HFFc6 (cell line): Measurements from ENCODE around the gene IFT122. TPM values are rescaled to one million over a fixed set of nuclear protein-coding genes. Genes with fewer than 3 reads are reported as not detected.
A peak's percentile ranks its signal among the peaks of the same experiment; 100 is the strongest.

Experiments
- DNase-seq: peaks from one replicate; pipeline ENCODE4 v3.0.0-alpha.2; 2018
- H3K27ac Mint-ChIP-seq: 2 replicates; pipeline ENCODE4 v1.8.0; 2020; ENCODE audit warnings: mild to moderate bottlenecking, mixed read lengths
- H3K27me3 Mint-ChIP-seq: 2 replicates; pipeline ENCODE4 v1.8.0; 2021; ENCODE audit warnings: mild to moderate bottlenecking, moderate library complexity, mixed read lengths; ENCODE audit not compliant: insufficient read depth
- H3K36me3 Mint-ChIP-seq: 2 replicates; pipeline ENCODE4 v1.8.0; 2021; ENCODE audit warnings: low read depth, mixed read lengths
- H3K4me1 Mint-ChIP-seq: 2 replicates; pipeline ENCODE4 v1.8.0; 2020; ENCODE audit warnings: low read depth, mixed read lengths
- H3K4me3 Mint-ChIP-seq: 2 replicates; pipeline ENCODE4 v1.8.0; 2020; ENCODE audit warnings: mild to moderate bottlenecking, moderate library complexity, mixed read lengths
- H3K9me3 Mint-ChIP-seq: 2 replicates; pipeline ENCODE4 v1.8.0; 2020; ENCODE audit warnings: mild to moderate bottlenecking, mixed read lengths
- total RNA-seq, 6 experiments: library from RNA; stranded (reverse); fragmentation: NEBNext Ultra II Directional; extraction: Animal tissue kit (Norgen Biotek cat#: 25700); gene quantifications; 2 replicates in 1 of 6; 3 replicates in 5 of 6; pipeline ENCODE4 v1.2.3, GENCODE V29; 2021
- TF ChIP-seq, protein P1 (sequence below): fragments of 200-600 bp; sonication (generic); IDR thresholded peaks from 2 replicates; pipeline ENCODE4 v1.5.0; 2021; ENCODE audit warnings: antibody characterized with exemption, mild to moderate bottlenecking

The IFT122 gene
- total RNA-seq, 6 experiments from 2014 or later = 12.2 to 18.8 (median 18.2) TPM

DNA sequence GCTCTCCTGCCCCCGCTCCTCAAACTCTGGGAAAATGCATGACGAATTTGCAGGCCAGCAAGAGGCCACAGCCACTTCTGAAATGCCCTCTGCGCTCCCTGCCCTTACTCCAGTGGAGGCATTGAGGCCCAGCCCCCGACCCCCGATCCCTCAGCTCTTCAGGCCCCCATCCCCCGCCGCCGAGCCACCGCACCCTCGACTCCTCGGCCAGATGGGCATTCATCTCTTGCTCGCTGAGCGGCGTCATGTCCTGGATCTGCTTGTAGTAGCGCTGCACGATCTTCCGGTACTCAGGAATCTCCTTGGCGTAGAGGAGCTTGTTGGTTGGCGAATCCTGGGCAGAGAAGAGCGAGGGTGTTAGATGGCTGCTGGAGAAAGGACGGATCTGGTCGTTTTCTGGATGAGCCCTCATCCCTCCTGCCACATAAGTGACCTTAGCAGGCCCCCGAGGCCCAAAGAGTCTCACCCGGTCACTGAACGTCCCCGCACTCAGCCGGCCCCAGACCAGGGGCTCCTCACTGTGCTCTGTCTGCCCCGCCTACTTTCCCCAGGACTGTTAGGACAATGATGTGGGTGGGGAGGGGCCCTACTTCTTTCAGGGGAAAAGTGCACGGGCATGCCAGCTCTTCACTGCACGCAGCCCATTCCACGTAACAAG is 117.0 kb downstream of the IFT122 start:
- H3K4me1 Mint-ChIP-seq = peaks cover 62% of the 10 kb centered on the region
- no peaks in the 10 kb centered on the region for H3K9me3 Mint-ChIP-seq
- TF ChIP-seq, protein P1, sequence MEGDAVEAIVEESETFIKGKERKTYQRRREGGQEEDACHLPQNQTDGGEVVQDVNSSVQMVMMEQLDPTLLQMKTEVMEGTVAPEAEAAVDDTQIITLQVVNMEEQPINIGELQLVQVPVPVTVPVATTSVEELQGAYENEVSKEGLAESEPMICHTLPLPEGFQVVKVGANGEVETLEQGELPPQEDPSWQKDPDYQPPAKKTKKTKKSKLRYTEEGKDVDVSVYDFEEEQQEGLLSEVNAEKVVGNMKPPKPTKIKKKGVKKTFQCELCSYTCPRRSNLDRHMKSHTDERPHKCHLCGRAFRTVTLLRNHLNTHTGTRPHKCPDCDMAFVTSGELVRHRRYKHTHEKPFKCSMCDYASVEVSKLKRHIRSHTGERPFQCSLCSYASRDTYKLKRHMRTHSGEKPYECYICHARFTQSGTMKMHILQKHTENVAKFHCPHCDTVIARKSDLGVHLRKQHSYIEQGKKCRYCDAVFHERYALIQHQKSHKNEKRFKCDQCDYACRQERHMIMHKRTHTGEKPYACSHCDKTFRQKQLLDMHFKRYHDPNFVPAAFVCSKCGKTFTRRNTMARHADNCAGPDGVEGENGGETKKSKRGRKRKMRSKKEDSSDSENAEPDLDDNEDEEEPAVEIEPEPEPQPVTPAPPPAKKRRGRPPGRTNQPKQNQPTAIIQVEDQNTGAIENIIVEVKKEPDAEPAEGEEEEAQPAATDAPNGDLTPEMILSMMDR = no peak
- peaks cover 21% of the 10 kb centered on the region for H3K36me3 Mint-ChIP-seq
- no peak overlapping the region for H3K27ac Mint-ChIP-seq
- H3K27me3 Mint-ChIP-seq = peaks cover 9% of the 10 kb centered on the region
- no peak overlapping the region for H3K4me3 Mint-ChIP-seq
- no peak for DNase-seq

DNA sequence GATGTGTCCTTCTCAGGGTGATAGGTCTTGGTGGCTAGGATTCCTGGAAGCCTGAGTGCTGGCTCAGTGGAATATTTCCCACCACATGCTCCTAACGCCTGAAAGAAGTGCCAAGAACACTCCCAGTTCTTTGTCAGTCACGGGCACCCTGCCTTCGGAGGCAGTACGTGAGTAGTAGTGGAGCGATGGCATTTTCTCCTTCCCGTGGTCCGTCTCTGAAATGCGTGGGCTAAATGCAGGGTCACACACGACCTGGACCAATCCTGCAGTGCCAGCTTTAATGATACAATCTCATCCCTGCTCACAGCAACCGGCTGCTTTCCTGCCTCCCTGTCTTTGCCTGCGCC is 117.5 kb downstream of the IFT122 start:
- DNase-seq = no peak
- Mint-ChIP-seq H3K4me1 (peaks cover 58% of the 10 kb centered on the region), H3K27me3 (peaks cover 9% of the 10 kb centered on the region), H3K9me3 (no peaks in the 10 kb centered on the region), H3K36me3 (peaks cover 21% of the 10 kb centered on the region), H3K27ac (peak overlapping the region; percentile 97), H3K4me3 (peak overlapping the region; percentile 12)
- TF ChIP-seq, protein P1 = no peak

DNA sequence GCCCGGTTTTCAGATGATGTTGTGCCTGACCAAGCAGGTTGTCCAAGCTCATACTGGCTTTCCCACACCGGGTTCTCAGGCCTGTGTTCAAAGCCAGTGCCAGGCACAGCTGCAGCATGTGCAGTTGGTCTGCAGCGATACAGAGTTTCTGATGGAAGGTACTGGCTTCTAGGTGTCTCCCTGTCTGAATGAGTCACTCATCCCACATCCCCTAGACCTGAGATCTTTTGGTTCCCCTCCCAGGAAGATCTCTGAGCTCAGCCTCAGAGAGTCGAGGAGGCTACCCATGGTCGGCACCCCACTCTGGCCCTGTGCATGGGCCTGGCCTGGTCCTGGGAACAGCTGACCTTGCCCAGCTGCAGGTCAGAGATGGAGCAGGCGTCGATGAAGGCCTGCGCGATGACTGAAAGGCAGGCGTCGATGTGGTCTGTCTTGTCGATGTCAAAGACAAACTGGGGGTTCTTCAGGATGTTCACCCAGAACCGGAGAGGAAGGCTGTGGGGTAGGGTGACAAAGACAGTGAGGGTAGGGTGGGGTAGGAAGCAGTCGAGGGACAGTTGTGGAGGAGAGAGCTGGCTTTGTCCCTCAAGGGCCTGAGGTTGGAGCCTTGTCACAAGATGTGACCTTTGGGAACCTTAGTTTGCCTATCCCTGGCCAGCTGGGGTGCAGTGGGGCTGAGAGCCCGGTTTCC is 118.2 kb downstream of the IFT122 start:
- Mint-ChIP-seq H3K27ac (peak overlapping the region; percentile 97), H3K4me1 (peaks cover 53% of the 10 kb centered on the region), H3K36me3 (peaks cover 24% of the 10 kb centered on the region), H3K9me3 (no peaks in the 10 kb centered on the region), H3K27me3 (peaks cover 6% of the 10 kb centered on the region), H3K4me3 (peak overlapping the region; percentile 82)
- no peak for DNase-seq
- TF ChIP-seq, protein P1 = no peak

DNA sequence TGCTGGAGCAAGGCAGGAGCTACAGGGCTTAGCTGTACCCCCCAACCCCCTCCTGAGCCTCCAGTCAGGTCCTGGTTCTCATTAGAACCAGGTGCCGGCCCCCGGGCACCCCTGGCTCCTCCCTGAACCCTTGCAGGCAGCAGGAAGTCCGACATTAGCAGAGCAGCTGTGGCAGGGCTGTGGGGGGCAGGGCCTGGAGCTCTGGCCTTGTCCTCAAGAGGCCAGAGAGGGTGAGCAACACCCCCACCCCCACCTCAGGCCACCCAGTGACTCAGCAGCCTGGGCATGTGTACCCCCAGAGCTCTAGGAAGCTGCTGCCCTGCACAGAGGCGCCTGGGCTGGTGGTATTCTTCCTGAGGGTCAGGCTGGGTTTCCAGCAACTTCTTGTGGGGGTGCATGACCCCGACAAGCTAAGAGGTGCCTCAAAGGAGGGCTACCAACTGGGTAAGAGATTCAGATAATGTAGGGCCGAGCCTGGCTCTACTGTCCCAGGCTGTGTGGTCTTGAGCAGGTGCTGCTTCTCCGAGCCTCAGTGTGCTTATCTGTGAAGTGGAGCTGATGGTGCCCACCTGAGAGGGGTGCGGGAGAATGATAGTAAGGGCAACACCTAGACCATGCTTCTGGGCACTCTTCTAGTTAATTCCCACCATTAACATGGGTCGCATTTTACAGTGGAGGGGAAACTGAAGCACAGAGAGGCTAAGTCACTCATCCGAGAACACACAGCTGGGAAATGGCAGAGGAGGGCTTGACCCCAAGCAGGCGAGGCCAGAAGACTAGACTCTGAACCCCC is 118.9 kb downstream of the IFT122 start:
- TF ChIP-seq, protein P1 = no peak
- H3K36me3 Mint-ChIP-seq = peaks cover 27% of the 10 kb centered on the region
- no peaks in the 10 kb centered on the region for H3K9me3 Mint-ChIP-seq
- peaks cover 53% of the 10 kb centered on the region for H3K4me1 Mint-ChIP-seq
- H3K27me3 Mint-ChIP-seq = peaks cover 7% of the 10 kb centered on the region
- H3K27ac Mint-ChIP-seq = peak overlapping the region; percentile 97
- DNase-seq = peak; percentile 77
- H3K4me3 Mint-ChIP-seq = peak overlapping the region; percentile 82

DNA sequence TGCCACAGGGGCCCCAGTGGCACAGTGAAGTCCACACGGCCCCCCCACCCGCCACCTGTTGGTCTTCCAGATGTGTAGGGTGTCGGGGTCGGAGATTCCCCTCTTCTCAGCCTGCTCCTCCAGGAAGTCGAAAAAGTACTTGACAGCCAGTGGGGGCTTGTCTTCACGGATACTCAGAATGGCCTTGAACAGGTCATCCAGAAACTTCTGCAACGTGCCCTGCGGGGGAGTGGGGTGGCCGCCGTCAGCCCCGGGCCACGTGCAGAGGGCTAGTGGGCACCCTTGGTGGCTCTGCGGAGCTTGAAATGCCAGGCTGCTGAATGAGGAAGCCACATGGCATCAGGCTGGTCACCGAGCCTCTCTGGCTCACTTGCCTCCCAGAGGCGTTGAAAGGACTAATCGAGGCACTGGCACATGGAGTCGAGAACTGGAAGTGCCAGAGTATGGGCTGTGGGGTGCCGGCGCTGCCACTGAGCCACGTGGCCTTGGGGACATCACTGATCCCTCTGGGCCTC is 119.6 kb downstream of the IFT122 start:
- Mint-ChIP-seq H3K36me3 (peaks cover 27% of the 10 kb centered on the region), H3K27ac (peak overlapping the region; percentile 97), H3K4me1 (peaks cover 48% of the 10 kb centered on the region), H3K4me3 (peak overlapping the region; percentile 82), H3K27me3 (peaks cover 7% of the 10 kb centered on the region), H3K9me3 (no peaks in the 10 kb centered on the region)
- no peak for DNase-seq
- TF ChIP-seq, protein P1 = no peak
